ENCODE results near the gene PADI6.

PADI6 gene

DNA sequence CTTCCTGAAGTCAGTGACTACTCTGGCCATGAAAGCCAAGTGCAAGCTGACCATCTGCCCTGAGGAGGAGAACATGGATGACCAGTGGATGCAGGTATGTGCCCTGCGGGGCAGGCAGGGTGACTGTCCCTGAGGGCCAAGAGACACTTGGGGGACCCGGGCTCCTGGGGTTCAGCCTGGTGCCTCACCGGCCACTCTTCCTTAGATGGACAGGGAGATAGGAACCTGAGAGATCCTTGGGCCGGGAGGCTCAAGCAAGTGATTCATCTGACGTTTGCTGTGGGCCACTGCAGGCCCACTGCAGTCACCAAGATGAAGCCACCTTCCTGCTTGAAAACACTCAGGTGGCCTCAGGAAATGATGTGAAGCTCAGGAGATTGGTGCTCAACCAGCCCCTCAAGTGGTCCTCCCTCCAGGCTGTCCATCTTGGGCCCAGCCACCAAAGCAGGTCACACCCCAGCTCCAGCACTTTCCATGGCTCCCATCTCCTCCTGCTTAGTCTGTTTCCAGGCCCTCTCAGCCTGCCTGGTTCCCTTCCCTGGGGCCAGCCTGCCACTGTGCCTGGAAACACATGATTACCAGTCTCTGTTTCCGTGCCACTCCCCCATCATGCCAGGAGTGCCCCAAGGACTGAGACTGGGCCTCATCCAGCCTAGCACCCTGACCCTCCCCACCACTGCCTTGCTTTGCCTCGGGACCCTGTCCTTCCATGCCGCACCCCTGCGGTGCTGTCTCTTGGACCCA is 25.8 kb upstream of the PADI6 start:
- Histone ChIP-seq H3K27ac (ENCODE audit: low read depth, low read length) (no peak overlapping the region), H3K4me3 (ENCODE audit: low read depth, low read length) (no peak overlapping the region), H3K9ac (ENCODE audit: low read length) (no peak overlapping the region), H3K9me3 (ENCODE audit: control insufficient read depth, insufficient read depth, low read depth, low read length) (peaks cover 9% of the 10 kb centered on the region; the same call in 1 of the 2 replicates), H3K36me3 (ENCODE audit: control insufficient read depth, insufficient read depth, low read length) (no peaks in the 10 kb centered on the region), H3K27me3 (ENCODE audit: control insufficient read depth, insufficient read depth, low read length) (no peaks in the 10 kb centered on the region), H3K4me1 (ENCODE audit: control insufficient read depth, insufficient read depth, low read length) (peaks cover 7% of the 10 kb centered on the region; the same call in 1 of the 2 replicates)

DNA sequence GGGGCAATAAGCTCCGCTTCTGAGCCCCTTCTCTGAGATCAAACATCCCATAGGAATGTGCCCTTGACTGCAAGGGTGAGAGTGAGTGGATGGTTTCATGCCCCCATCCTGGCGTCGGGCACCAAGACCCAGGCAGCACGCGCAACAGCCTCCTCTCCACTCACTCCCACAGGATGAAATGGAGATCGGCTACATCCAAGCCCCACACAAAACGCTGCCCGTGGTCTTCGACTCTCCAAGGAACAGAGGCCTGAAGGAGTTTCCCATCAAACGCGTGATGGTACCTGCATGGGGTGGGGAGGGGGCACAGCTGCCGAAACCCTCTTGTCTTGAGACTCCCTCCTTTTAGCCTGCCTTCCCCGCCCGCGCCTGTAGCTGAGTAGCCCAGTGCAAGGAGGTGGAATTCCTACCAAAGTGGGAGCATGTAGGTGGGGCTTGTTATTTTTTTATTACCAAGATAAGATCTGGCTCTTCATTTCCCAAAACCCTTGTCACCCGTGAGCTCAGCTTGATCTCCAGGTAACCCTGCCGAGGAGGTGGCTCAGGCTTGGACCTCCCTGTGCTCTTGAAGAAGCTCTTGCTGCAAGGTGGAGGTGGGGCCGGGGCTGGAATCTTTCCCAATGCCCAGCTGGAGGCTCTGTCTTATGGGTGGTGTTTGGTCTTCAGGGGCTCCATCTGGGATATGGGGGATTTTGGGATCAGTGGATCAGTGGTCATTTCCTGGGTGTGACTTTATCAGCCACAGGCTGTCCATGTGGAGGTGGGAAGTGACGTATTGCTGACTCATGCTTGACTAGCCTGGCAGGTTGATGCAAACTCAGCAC is 24.0 kb upstream of the PADI6 start:
- Histone ChIP-seq H3K4me1 (ENCODE audit: control insufficient read depth, insufficient read depth, low read length) (peaks cover 7% of the 10 kb centered on the region; the same call in 1 of the 2 replicates), H3K27ac (ENCODE audit: low read depth, low read length) (no peak overlapping the region), H3K27me3 (ENCODE audit: control insufficient read depth, insufficient read depth, low read length) (no peaks in the 10 kb centered on the region; the same call in 1 of the 2 replicates), H3K36me3 (ENCODE audit: control insufficient read depth, insufficient read depth, low read length) (no peaks in the 10 kb centered on the region), H3K9me3 (ENCODE audit: control insufficient read depth, insufficient read depth, low read depth, low read length) (peaks cover 9% of the 10 kb centered on the region; the same call in 1 of the 2 replicates), H3K9ac (ENCODE audit: low read length) (no peak overlapping the region), H3K4me3 (ENCODE audit: low read depth, low read length) (no peak overlapping the region)

DNA sequence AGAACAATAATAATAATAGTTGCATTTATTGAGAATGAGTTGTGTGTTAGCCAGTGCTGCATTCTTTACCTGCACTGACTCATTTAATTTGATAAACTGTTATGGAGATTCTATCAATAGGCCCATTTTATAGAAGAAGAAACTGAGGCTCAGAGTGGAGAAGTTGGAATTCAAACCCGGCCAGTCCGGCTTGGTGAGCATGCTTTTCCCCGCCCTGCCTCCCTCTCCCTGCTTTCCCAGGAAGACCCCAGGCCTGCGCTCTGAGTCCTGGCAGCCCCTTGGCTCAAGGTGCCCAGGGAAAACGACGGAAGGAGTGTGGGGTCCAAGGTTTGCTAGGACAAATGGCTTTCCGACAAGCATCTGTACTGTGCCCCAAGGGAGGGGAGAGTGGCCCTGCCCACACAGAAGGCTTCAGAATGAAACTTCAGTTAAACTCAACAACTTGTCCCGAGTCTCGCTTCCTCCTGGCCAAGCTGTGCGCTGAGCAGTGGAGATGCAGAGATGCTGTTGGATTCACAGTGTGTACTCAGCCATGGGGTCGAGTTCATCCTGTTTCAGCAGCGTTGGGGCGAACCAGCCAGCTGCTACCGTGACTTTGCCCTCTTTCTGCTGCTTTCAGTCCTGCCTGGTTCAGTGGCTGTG is 23.3 kb upstream of the PADI6 start:
- Histone ChIP-seq H3K36me3 (ENCODE audit: control insufficient read depth, insufficient read depth, low read length) (no peaks in the 10 kb centered on the region), H3K9me3 (ENCODE audit: control insufficient read depth, insufficient read depth, low read depth, low read length) (peaks cover 3% of the 10 kb centered on the region; the same call in 1 of the 2 replicates), H3K27me3 (ENCODE audit: control insufficient read depth, insufficient read depth, low read length) (no peaks in the 10 kb centered on the region; the same call in 1 of the 2 replicates), H3K9ac (ENCODE audit: low read length) (no peak overlapping the region), H3K4me3 (ENCODE audit: low read depth, low read length) (no peak overlapping the region), H3K4me1 (ENCODE audit: control insufficient read depth, insufficient read depth, low read length) (peaks cover 7% of the 10 kb centered on the region; the same call in 1 of the 2 replicates), H3K27ac (ENCODE audit: low read depth, low read length) (no peak overlapping the region)

DNA sequence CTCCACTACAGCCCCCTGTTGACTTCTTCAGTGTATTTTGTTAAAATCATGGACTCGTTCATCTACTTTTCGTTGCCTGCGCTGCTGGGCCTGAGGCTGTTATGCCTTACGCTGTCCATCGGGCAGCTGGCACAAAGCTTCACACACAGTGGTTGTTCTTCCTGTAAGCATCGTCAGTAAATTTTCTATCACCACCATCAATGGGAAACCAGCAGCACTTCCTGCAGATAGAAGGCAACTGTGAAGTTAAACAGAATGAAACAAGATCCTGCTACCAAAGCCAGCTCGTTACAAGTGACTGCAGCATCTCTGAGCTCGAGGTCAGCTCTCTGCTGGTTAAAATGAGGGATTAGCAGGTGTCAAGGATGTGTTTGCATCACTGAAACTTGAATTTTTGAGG is 21.9 kb upstream of the PADI6 start:
- Histone ChIP-seq H3K4me1 (ENCODE audit: control insufficient read depth, insufficient read depth, low read length) (peaks cover 7% of the 10 kb centered on the region; the same call in 1 of the 2 replicates), H3K9me3 (ENCODE audit: control insufficient read depth, insufficient read depth, low read depth, low read length) (peaks cover 2% of the 10 kb centered on the region; the same call in 1 of the 2 replicates), H3K27me3 (ENCODE audit: control insufficient read depth, insufficient read depth, low read length) (no peaks in the 10 kb centered on the region; the same call in 1 of the 2 replicates)

DNA sequence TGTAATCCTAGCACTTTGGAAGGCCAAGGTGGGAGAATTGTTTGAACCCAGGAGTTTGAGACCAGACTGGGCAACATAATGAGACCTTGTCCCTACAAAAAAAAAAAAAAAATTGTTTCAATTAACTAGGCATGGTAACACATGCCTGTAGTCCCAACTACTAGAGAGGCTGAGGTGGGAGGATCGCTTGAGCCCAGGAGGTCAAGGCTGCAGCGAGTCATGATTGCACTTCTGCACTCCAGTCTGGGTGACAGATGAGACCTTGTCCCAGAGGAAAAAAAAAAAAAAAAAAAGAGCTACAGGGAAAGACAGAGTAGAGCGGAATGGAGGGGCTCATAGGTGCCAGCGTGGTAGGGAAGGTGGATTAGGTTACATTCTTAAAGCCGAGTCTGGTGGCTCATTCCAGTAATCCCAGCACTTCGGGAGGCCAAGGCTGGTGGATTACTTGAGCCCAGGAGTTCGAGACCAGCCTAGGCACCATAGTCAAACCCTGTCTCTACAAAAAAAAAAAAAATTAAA is 21.0 kb upstream of the PADI6 start:
- no peaks in the 10 kb centered on the region for H3K36me3 ChIP-seq (ENCODE audit: control insufficient read depth, insufficient read depth, low read length)
- H3K27me3 ChIP-seq (ENCODE audit: control insufficient read depth, insufficient read depth, low read length): no peaks in the 10 kb centered on the region; the same call in 1 of the 2 replicates
- H3K27ac ChIP-seq (ENCODE audit: low read depth, low read length): no peak overlapping the region
- no peaks in the 10 kb centered on the region for H3K9me3 ChIP-seq (ENCODE audit: control insufficient read depth, insufficient read depth, low read depth, low read length)
- no peak overlapping the region for H3K4me3 ChIP-seq (ENCODE audit: low read depth, low read length)
- H3K9ac ChIP-seq (ENCODE audit: low read length): no peak overlapping the region
- H3K4me1 ChIP-seq (ENCODE audit: control insufficient read depth, insufficient read depth, low read length): peaks cover 7% of the 10 kb centered on the region; the same call in 1 of the 2 replicates

More for the DNA sequence above, 21.9 kb upstream of the PADI6 start:
- Histone ChIP-seq H3K27ac (ENCODE audit: low read depth, low read length) (no peak overlapping the region), H3K36me3 (ENCODE audit: control insufficient read depth, insufficient read depth, low read length) (no peaks in the 10 kb centered on the region), H3K4me3 (ENCODE audit: low read depth, low read length) (no peak overlapping the region), H3K9ac (ENCODE audit: low read length) (no peak overlapping the region)

DNA sequence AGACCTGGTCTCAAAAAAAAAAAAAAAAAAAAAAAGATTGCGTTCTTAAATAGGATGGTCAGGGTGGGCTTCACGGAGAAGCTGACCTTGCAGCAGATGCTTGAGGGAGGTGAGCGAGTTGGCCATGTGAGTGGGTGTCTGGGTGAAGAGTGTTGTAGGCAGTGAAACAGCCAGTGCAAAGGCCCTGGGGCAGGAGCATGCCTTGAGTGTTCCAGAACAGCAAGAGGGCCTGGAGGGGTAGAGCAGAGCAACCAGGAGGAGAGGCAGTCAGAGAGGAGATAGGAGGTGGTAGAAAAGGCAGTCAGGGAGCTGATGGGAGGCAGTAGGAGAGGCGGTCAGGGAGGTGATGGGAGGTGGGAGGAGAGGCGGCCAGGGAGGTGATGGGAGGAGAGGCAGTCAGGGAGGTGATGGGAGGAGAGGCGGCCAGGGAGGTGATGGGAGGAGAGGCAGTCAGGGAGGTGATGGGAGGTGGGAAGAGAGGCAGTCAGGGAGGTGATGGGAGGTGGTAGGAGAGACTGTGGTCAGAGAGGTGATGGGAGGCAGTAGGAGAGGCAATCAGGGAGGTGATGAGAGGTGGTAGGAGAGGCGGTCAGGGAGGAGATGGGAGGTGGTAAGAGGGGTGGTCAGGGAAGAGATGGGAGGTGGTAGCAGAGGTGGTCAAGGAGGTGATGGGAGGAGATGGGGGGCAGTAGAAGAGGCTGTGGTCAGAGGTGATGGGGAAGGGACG is 20.2 kb upstream of the PADI6 start:
- no peaks in the 10 kb centered on the region; the same call in 1 of the 2 replicates for H3K27me3 ChIP-seq (ENCODE audit: control insufficient read depth, insufficient read depth, low read length)

DNA sequence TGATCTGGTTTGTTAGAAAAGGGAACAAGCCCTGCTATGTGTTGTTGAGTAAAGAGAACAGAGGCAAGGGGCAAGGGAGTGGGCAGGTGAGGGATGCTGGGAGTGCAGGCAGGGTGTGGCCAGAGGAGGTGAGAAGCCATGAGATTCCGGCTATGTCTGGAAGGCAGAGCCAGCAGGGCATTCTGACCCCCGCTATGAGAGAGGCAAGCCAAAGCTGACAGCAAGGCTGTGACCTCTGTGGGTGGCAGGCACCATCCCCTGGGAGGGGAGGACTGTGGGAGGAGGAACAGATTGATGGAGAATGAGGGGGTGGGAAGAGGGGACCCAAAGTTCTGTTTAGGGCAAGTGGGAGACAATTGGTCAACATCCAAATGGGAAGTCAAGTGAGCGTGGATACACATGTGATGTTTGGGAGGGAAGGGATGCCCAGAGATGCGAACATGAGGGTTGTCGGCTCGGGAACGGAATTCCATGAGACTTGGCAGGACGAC is 19.5 kb upstream of the PADI6 start:
- no peak overlapping the region for H3K27ac ChIP-seq (ENCODE audit: low read depth, low read length)
- H3K9ac ChIP-seq (ENCODE audit: low read length): no peak overlapping the region
- no peaks in the 10 kb centered on the region; the same call in 1 of the 2 replicates for H3K27me3 ChIP-seq (ENCODE audit: control insufficient read depth, insufficient read depth, low read length)
- no peaks in the 10 kb centered on the region for H3K36me3 ChIP-seq (ENCODE audit: control insufficient read depth, insufficient read depth, low read length)
- no peaks in the 10 kb centered on the region for H3K9me3 ChIP-seq (ENCODE audit: control insufficient read depth, insufficient read depth, low read depth, low read length)
- no peak overlapping the region for H3K4me3 ChIP-seq (ENCODE audit: low read depth, low read length)
- peaks cover 11% of the 10 kb centered on the region; the same call in 1 of the 2 replicates for H3K4me1 ChIP-seq (ENCODE audit: control insufficient read depth, insufficient read depth, low read length)

More for the DNA sequence above, 20.2 kb upstream of the PADI6 start:
- H3K4me1 ChIP-seq (ENCODE audit: control insufficient read depth, insufficient read depth, low read length): peaks cover 11% of the 10 kb centered on the region; the same call in 1 of the 2 replicates
- no peaks in the 10 kb centered on the region for H3K9me3 ChIP-seq (ENCODE audit: control insufficient read depth, insufficient read depth, low read depth, low read length)
- no peak overlapping the region for H3K9ac ChIP-seq (ENCODE audit: low read length)
- no peak overlapping the region for H3K27ac ChIP-seq (ENCODE audit: low read depth, low read length)
- no peak overlapping the region for H3K4me3 ChIP-seq (ENCODE audit: low read depth, low read length)
- H3K36me3 ChIP-seq (ENCODE audit: control insufficient read depth, insufficient read depth, low read length): no peaks in the 10 kb centered on the region

DNA sequence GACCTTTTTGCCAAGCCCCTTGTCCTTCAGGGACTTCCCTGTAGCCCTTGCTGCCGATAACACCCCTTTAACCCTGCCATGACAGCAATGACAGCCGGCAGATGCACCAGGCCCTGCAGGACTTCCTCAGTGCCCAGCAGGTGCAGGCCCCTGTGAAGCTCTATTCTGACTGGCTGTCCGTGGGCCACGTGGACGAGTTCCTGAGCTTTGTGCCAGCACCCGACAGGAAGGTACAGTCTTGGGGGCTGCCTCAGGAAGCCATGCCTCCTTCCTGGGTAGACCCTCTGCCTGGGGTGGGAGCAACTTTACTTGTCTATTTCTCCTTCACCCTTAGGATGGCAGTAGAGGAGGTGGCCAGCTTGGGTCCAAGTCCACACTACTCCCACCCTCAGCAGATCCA is 16.1 kb upstream of the PADI6 start:
- Histone ChIP-seq H3K4me1 (ENCODE audit: control insufficient read depth, insufficient read depth, low read length) (peaks cover 11% of the 10 kb centered on the region), H3K9me3 (ENCODE audit: control insufficient read depth, insufficient read depth, low read depth, low read length) (no peaks in the 10 kb centered on the region), H3K4me3 (ENCODE audit: low read depth, low read length) (no peak overlapping the region), H3K27ac (ENCODE audit: low read depth, low read length) (no peak overlapping the region), H3K36me3 (ENCODE audit: control insufficient read depth, insufficient read depth, low read length) (no peaks in the 10 kb centered on the region), H3K9ac (ENCODE audit: low read length) (no peak overlapping the region), H3K27me3 (ENCODE audit: control insufficient read depth, insufficient read depth, low read length) (no peaks in the 10 kb centered on the region; the same call in 1 of the 2 replicates)

DNA sequence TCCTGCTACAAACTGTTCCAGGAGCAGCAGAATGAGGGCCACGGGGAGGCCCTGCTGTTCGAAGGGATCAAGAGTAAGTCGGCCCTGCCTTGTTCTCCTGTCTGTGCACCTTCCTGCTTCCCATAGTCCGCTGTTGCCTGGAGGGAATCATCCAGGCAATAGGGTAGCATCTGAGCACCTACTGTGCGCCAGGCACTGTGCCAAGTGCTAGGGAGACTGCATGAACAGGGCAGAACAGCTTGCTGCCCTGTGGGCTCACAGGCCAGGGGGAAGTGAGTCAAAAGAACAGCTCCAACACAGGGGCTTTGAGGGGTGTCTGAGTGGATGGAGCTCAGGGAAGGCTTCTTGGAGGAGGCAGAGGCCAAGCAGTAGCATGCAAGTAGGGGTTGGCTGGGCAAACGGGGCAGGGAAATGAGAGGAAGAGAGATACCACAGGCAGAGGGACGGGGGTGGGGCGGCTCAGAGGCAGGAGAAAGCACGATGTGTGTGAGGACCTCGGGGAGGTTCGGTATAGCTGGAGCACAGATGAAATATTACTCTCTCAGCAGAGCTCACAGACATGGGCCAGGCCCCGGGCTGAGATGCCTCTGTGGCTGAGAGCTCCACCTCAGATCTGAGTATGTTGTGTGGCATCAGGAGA is 15.5 kb upstream of the PADI6 start:
- H3K4me1 ChIP-seq (ENCODE audit: control insufficient read depth, insufficient read depth, low read length): peaks cover 11% of the 10 kb centered on the region
- no peaks in the 10 kb centered on the region; the same call in 1 of the 2 replicates for H3K27me3 ChIP-seq (ENCODE audit: control insufficient read depth, insufficient read depth, low read length)
- no peak overlapping the region for H3K27ac ChIP-seq (ENCODE audit: low read depth, low read length)
- H3K4me3 ChIP-seq (ENCODE audit: low read depth, low read length): no peak overlapping the region
- no peaks in the 10 kb centered on the region for H3K9me3 ChIP-seq (ENCODE audit: control insufficient read depth, insufficient read depth, low read depth, low read length)
- no peak overlapping the region for H3K9ac ChIP-seq (ENCODE audit: low read length)
- no peaks in the 10 kb centered on the region for H3K36me3 ChIP-seq (ENCODE audit: control insufficient read depth, insufficient read depth, low read length)
